GM12873 (cell line): ENCODE results near the gene LIPE.

Experiments
- TF ChIP-seq, protein P1 (sequence below): IDR thresholded peaks from 2 replicates; pipeline ENCODE4 v1.5.1; 2012; ENCODE audit warnings: low read depth, mild to moderate bottlenecking, moderate library complexity, low read length, control low read depth; ENCODE audit not compliant: insufficient read depth; ENCODE audit errors: missing control alignments

The LIPE gene

DNA sequence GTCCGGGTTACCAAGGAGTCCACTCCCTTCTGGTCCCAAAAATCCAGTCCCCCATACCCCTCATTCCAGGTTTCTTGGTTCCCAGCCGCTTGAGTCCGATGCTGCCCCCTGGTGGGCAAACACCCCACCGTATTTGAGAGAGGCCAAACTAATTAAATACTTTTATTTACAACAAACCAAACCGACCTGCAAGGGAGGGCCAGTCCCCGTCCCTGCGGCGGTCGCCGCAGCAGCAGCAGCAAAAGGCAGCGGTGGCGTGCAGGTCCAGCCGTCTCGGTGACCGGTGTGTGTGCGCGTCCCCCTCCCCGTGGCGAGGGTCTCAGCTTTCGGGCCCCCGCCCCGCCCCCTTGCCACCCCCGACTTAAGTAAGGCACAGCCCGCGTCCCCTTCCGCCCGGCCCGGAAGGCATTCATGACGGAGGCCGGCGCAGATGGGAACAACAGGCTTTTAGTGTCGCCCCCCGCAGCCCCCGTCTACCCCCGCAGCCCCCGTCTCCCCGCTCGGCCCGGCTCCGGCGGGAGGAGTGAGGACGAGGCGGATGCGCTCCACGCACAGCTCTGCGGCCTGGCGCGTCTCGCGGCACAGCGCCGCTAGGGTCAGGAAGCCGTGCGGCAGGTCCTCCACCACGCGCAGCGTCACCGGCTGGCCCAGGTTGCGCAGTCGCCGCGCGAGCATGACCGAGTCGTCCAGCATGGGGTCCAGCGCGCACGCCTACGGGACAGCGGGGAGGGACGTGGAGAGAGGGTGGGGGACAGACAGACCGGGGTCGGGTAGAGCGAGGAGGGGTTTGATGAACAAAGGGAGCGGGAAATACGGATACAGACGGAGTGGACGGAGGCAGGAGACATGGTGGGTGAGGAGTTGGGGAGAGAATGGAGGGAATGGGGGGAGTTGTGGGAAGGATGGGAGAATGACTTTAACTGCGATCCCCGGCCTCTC is 25.6 kb downstream of the LIPE start:
- TF ChIP-seq, protein P1, sequence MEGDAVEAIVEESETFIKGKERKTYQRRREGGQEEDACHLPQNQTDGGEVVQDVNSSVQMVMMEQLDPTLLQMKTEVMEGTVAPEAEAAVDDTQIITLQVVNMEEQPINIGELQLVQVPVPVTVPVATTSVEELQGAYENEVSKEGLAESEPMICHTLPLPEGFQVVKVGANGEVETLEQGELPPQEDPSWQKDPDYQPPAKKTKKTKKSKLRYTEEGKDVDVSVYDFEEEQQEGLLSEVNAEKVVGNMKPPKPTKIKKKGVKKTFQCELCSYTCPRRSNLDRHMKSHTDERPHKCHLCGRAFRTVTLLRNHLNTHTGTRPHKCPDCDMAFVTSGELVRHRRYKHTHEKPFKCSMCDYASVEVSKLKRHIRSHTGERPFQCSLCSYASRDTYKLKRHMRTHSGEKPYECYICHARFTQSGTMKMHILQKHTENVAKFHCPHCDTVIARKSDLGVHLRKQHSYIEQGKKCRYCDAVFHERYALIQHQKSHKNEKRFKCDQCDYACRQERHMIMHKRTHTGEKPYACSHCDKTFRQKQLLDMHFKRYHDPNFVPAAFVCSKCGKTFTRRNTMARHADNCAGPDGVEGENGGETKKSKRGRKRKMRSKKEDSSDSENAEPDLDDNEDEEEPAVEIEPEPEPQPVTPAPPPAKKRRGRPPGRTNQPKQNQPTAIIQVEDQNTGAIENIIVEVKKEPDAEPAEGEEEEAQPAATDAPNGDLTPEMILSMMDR, result peak; percentile 74

DNA sequence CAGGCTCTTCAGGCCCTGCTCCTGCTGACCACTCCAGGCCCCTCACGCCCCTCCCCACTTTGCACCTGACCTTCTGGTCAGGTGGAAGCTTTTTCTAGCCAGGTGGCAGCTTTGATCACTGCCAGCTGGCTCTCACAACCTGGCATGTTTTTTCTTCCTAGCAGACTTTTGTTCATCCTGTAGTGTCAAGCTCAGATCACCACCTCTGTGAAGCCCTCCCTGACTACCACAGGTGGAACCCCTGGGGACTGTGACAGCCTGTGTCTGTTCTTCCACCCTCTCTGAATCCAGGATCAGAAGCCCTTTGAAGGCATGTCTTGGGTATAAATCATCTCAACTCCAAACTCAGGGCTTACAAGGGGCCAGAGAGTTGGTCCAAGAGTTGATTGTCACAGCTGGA is 26.8 kb downstream of the LIPE start:
- TF ChIP-seq, protein P1, result no peak

DNA sequence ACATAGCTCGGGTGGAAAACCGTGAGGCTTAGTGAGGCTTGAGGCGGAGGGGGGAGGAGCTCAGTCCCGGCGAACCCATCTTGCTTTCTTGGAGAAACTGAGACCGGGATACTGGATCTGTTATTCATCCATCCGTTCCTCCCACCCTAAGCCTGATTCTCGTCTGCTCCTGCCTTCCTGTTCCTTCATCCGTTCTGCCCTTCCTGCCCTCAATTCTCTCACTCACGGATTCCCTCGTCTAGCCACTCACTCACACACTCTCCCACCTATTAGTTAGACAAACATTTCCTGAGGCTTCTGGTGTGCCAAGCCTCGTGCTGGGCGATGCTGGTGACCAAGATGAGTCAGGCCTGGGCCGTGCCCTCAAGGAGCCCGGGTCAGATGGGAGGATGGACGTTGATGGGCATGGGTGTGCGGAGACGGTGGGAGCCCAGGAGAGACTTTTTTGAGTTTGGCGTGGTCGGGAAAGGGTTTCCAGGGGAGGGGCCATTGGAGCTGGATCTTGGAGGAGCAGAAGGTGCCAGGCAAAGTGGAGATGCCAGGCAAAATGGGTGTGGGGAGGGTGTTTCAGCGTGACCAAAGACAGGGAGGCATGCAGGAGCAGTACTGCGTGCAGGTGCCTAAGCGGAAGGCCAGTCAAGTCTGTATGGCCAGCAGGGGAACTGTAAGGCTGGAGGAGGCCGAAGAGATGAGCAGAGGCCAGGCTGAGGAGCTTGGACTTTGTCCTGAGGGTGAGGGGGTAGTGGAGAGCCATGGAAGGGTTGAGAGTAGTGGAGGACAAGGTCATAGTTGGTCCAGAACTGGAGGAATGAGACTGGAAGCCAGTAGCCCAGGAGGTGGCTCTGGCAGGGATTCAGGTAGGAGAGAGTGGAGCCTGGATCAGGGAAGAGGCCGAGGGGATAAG is 29.7 kb downstream of the LIPE start:
- TF ChIP-seq, protein P1, result no peak

DNA sequence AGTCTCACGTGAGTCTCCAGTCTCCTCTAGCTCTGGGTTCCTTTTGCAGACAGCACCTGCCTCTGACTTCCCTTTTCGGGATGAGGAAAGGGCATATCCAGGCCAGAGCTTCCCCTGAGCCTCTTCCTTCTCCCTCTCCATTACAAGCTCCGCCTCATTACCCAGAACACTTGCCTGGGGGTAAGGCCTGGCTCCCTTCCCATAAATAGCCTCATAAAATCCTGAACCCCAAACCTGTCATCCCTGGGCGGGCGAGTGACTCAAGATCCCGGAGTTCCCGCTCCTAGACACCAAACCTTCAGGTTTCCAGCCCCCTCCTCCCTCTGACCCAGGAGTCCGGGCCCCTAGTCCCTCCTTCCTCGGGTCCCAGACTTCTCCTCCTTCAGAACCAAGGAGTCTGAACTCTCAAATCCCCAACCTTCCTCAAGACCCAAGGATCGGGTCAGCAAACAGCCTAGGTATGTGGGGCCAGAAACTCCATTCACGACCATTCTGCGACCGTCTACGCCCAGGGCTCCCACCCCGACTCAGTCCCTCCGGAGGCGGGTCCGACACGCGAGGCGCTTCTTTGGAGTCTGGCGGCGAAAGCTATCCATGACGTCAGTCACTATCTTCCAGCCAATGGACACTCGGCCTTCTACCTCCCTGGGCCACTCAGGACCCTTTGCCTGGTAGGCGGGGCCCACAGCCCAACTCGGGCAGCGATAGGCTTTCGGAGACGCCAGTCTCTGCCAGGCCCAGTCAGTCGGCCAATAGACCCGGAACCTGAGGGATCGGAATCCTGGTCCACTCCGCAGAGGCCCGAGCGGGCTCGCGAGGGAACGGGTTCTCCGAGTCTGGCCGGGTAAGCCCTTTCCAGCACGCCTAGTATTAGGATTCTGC is 30.6 kb downstream of the LIPE start:
- TF ChIP-seq, protein P1, result no peak

DNA sequence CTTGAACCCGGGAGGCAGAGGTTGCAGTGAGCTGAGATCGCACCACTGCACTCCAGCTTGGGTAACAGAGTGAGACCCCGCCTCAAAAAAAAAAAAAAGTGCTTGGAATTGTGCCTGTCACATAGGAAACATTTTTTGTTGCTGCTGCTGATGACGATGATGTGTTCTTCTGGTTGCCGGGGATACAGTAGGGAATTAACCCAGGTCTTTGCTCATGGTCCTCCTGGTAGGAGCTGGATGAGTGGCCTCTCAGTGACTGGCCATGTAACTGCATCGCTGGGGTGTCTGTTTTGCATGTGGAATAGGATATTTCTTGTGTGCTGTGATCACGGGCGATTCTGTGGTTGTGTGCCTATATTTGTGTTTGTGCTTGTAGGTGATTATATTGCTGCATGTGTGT is 32.4 kb downstream of the LIPE start:
- TF ChIP-seq, protein P1, result no peak

DNA sequence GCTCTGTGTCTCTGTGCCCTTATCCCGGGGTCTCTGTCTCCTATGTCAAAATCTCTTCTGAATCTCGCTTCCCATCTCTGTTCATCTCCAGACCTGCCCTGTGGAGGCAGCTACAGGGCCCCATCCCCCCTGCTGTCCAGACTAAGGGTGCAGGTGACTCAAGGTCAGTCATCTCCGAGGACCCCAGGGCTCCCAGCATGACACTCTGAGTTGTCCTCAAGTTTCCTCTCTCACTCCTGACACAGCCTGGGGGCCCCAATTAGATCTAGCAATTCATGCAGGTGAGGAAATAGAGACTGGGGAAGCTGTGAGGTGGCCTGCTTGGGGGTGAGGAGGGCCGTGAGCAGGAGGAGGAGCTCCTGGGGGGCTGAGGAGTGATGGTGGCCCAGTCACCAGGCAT is 35.0 kb downstream of the LIPE start:
- TF ChIP-seq, protein P1, result no peak
